Upper lobe of left lung (tissue), 6 donors: ENCODE results near the gene PTBP3. TPM values are rescaled to one million over a fixed set of nuclear protein-coding genes. Genes with fewer than 3 reads are reported as not detected.

Experiments
- ATAC-seq, 2 donors: fragments of 200-7000 bp; cut with Tn5 transposase; one replicate each; pipeline ENCODE4 v1.9.1; 2022; ENCODE audit warnings: mild to moderate bottlenecking in 2 of 2, moderate library complexity in 2 of 2; ENCODE audit not compliant: low FRiP score in 2 of 2
- DNase-seq, 2 donors: peaks; one replicate each; pipeline ENCODE4 v3.0.0-alpha.2; 2019 to 2020
- H3K27ac ChIP-seq, 4 donors: fragments of 200-600 bp; sonication (generic); one replicate each; pipeline ENCODE4 v1.5.1; 2016 to 2019
- H3K27me3 ChIP-seq, 4 donors: fragments of 200-600 bp; sonication (generic); one replicate each; pipeline ENCODE4 v1.5.1; 2017 to 2019
- H3K36me3 ChIP-seq, 4 donors: fragments of 200-600 bp; sonication (generic); one replicate each; pipeline ENCODE4 v1.5.1; 2016 to 2019
- H3K4me1 ChIP-seq, 4 donors: fragments of 200-600 bp; sonication (generic); one replicate each; pipeline ENCODE4 v1.5.1; 2018 to 2019
- H3K4me3 ChIP-seq, 4 donors: fragments of 200-600 bp; sonication (generic); one replicate each; pipeline ENCODE4 v1.5.1; 2017 to 2019; ENCODE audit warnings: mild to moderate bottlenecking in 2 of 4, moderate library complexity in 1 of 4
- H3K9me3 ChIP-seq, 4 donors: fragments of 200-600 bp; sonication (generic); one replicate each; pipeline ENCODE4 v1.5.1; 2018 to 2019
- EP300 ChIP-seq, 4 donors: sonication (generic); formaldehyde crosslinking; IDR thresholded peaks; one replicate each; pipeline ENCODE4 v1.5.1; 2017; ENCODE audit warnings: antibody characterized with exemption in 4 of 4, control low read depth in 2 of 4
- POLR2A ChIP-seq, 4 donors: fragments of 450-650 bp; IDR thresholded peaks; one replicate each; pipeline ENCODE4 v1.5.1; 2016 to 2017; ENCODE audit warnings: antibody characterized with exemption in 4 of 4, mild to moderate bottlenecking in 2 of 4
- POLR2AphosphoS5 ChIP-seq, 2 donors: sonication (generic); formaldehyde crosslinking; IDR thresholded peaks; one replicate each; pipeline ENCODE4 v1.5.1; 2017; ENCODE audit warnings: antibody characterized with exemption in 2 of 2
- WGBS, 2 donors: methylation state at CpG; one replicate each; pipeline ENCODE4 v1.1.5; 2017 to 2018; 5-methylcytosine and 5-hydroxymethylcytosine counted together
- total RNA-seq, 6 donors: library from RNA; depleted of rRNA in 4 of 6; stranded (reverse); fragments of >200 nt in 4 of 6; gene quantifications; one replicate each; pipeline versions ENCODE4 v1.1.0 to v1.2.1, GENCODE V29; 2016 to 2021
- TF ChIP-seq, protein P1 (sequence below), 6 experiments: fragments of 450-650 bp in 4 of 6; fragments of 200-600 bp in 2 of 6; sonication (generic) in 2 of 6; IDR thresholded peaks; one replicate each; pipeline ENCODE4 v1.5.1; 2016 to 2019; ENCODE audit warnings: antibody characterized with exemption in 6 of 6
- donor health status: DM: no; HTN: no; CAD: no; lungs with moderate emphysema.
- donor health status: DM: no; HTN: yes; CAD: no; lungs with severe emphysema.

PTBP3 gene
- total RNA-seq, 6 donors from 2014 or later: 34.6 to 88.5 (median 74.4) TPM

DNA sequence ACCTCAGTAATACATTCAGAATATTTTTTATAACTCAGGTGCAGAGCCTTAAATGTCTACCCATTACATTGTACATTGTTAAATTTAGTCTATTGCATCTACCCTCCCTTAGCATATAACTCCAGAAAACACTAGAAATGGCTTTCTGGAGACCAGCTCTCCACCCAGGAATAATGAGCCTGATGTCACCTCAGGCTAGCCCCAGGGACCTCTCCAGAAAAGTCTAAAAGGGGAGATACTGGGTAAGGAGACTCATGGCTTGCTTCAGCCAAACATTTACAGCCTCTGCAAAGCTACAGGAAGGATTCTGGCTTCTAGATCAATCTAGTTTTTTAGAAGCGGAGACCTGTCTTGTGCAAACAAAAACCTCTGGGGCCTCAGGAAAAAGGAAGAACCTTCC is 144.5 kb downstream of the PTBP3 start:
- ATAC-seq: no peak
- 81 to 86% methylated on average over 1 of the region's 1 CpG for WGBS, 2 donors
- Histone ChIP-seq H3K4me1 (no peaks in the 10 kb centered on the region), H3K4me3 (no peak overlapping the region), H3K27ac (no peak overlapping the region), H3K9me3 (no peaks in the 10 kb centered on the region), H3K36me3 (no peaks in the 10 kb centered on the region), H3K27me3 (no peaks in the 10 kb centered on the region)
- TF ChIP-seq POLR2AphosphoS5 (IDR thresholded peaks at IDR 0.05) (no peak), POLR2A (IDR thresholded peaks at IDR 0.05) (no peak), EP300 (IDR thresholded peaks at IDR 0.05) (no peak)
- TF ChIP-seq, protein P1, sequence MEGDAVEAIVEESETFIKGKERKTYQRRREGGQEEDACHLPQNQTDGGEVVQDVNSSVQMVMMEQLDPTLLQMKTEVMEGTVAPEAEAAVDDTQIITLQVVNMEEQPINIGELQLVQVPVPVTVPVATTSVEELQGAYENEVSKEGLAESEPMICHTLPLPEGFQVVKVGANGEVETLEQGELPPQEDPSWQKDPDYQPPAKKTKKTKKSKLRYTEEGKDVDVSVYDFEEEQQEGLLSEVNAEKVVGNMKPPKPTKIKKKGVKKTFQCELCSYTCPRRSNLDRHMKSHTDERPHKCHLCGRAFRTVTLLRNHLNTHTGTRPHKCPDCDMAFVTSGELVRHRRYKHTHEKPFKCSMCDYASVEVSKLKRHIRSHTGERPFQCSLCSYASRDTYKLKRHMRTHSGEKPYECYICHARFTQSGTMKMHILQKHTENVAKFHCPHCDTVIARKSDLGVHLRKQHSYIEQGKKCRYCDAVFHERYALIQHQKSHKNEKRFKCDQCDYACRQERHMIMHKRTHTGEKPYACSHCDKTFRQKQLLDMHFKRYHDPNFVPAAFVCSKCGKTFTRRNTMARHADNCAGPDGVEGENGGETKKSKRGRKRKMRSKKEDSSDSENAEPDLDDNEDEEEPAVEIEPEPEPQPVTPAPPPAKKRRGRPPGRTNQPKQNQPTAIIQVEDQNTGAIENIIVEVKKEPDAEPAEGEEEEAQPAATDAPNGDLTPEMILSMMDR (IDR thresholded peaks at IDR 0.05): no peak
- DNase-seq: no peak

DNA sequence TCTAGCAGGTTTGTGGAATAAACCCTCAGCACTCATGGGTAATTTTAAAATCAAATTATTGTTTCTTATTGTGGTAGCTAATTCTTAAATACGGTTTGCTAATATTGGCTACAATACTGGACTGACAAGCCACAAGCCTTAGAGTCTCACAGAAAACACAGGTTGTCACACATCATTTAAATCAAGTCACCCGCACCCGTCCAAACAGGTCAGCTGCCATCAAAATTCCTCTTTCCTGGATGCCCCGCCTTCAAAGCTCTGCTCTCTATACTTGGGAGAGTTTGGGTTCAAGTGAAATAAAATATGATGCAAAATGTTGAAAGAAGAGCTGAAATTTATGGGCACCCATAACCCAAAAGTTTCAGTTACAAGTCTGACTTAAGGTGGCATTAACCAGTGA is 146.0 kb downstream of the PTBP3 start:
- Histone ChIP-seq H3K4me1 (no peaks in the 10 kb centered on the region), H3K36me3 (no peaks in the 10 kb centered on the region), H3K27ac (no peak overlapping the region), H3K9me3 (no peaks in the 10 kb centered on the region), H3K4me3 (no peak overlapping the region), H3K27me3 (no peaks in the 10 kb centered on the region)
- no peak for DNase-seq
- TF ChIP-seq POLR2A (IDR thresholded peaks at IDR 0.05) (no peak), POLR2AphosphoS5 (IDR thresholded peaks at IDR 0.05) (no peak), EP300 (IDR thresholded peaks at IDR 0.05) (no peak)
- TF ChIP-seq, protein P1 (IDR thresholded peaks at IDR 0.05): no peak
- no peak for ATAC-seq
- 84 to 86% methylated on average over 4 of the region's 4 CpGs for WGBS, 2 donors

DNA sequence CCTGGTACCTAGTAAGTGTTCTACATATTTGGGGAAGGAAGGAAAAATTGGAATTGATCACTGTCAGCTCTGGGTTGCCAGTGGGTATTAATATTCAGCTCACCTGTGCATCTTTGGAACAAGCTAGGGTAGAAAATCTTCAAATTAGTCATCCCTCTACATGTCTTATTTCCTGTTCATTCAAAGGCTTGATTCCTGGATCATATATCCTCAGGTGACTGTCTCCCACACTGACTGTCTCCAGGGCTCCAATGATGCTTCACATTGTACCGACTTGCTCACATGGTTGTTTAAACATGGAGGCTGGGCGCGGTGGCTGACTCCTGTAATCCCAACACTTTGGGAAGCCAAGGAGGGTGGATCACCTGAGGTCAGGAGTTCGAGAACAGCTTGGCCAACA is 146.7 kb downstream of the PTBP3 start:
- ATAC-seq: no peak
- Histone ChIP-seq H3K27ac (no peak overlapping the region), H3K4me1 (no peaks in the 10 kb centered on the region), H3K27me3 (no peaks in the 10 kb centered on the region), H3K4me3 (no peak overlapping the region), H3K9me3 (no peaks in the 10 kb centered on the region), H3K36me3 (no peaks in the 10 kb centered on the region)
- no peak for DNase-seq
- 89 to 96% methylated on average over 4 of the region's 4 CpGs for WGBS, 2 donors
- TF ChIP-seq EP300 (IDR thresholded peaks at IDR 0.05) (no peak), POLR2A (IDR thresholded peaks at IDR 0.05) (no peak)

DNA sequence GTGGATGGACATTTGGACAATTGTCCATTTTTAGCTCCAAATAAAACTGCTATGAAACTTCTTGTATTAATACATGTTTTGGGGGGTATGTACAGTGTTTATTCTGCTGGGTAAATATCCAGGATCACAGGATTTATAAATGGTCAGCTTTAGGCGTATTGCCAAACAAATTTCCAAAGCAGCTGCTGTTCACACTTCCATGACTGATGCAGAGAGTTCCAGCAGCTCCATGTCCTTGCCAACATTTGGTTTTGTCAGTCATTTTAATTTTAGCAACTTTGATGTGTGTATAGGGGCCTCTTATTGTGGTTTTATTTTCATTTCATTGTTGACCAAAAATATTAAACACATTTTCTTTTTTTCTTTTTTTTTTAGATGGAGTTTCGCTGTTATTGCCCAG is 148.5 kb downstream of the PTBP3 start:
- Histone ChIP-seq H3K27me3 (no peaks in the 10 kb centered on the region), H3K27ac (no peak overlapping the region), H3K4me1 (peaks cover 0 to 15% (median 8%) of the 10 kb centered on the region in 4 donors), H3K36me3 (no peaks in the 10 kb centered on the region), H3K9me3 (no peaks in the 10 kb centered on the region), H3K4me3 (no peak overlapping the region)
- DNase-seq (no peak), ATAC-seq (no peak)
- 90% methylated on average over 2 of the region's 2 CpGs for WGBS, 2 donors
- no peak for TF ChIP-seq POLR2A (IDR thresholded peaks at IDR 0.05)

DNA sequence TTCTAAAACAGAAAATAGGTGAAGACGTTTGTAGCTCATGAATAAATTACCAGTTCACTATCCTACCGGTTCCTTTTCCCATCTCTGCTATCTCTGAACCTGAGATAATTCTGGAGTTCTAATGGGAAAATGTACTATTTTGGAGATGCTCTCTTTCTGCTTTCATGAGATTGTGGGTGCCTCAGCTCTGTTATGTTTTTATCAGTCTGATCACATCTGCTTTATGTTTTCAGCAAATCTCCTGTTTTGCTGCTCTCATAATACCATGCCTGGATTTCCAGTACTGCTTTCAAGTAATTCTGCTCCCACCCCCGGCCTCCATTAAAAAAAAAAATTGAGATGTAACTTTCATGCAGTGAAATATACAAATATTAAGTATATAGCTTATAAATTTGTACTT is 149.2 kb downstream of the PTBP3 start:
- Histone ChIP-seq H3K4me3 (no peak overlapping the region), H3K36me3 (no peaks in the 10 kb centered on the region), H3K4me1 (peaks cover 0 to 15% (median 8%) of the 10 kb centered on the region in 4 donors), H3K27ac (no peak overlapping the region), H3K27me3 (no peaks in the 10 kb centered on the region), H3K9me3 (no peaks in the 10 kb centered on the region)
- TF ChIP-seq POLR2AphosphoS5 (IDR thresholded peaks at IDR 0.05): no peak
- no peak for TF ChIP-seq POLR2A (IDR thresholded peaks at IDR 0.05)
- no peak for TF ChIP-seq EP300 (IDR thresholded peaks at IDR 0.05)
- TF ChIP-seq, protein P1 (IDR thresholded peaks at IDR 0.05): no peak
- 85 to 86% methylated on average over 3 of the region's 3 CpGs for WGBS, 2 donors
- no peak for ATAC-seq
- no peak for DNase-seq

DNA sequence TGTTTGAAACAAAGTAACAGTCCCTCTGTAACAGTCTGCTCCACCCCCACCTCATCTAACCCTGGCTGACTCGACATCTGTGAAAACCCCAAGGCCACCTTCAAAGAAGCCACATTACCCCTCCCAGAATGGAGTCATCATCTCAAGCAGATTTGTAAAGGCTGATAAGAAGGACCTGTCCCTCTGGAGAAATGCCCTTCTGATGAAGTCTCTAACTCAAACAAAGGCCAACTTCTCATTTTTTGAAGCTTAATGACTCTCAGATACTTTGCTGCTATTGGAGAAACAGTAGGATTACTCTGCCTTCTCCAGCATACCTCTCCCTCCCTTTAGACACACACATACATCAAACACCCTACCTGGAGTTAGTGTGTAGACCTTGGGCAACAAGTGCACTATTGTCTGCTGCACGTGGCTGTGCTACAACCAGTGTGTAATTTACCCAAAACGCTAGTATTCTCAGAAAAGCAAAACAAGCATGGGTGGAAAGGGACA is 153.0 kb downstream of the PTBP3 start:
- DNase-seq: no peak
- ATAC-seq: no peak
- WGBS, 2 donors: 23 to 30% methylated on average over 3 of the region's 3 CpGs
- Histone ChIP-seq H3K4me3 (no peak overlapping the region), H3K36me3 (no peaks in the 10 kb centered on the region), H3K9me3 (no peaks in the 10 kb centered on the region), H3K27ac (no peak overlapping the region), H3K27me3 (no peaks in the 10 kb centered on the region), H3K4me1 (peaks cover 3 to 23% (median 10%) of the 10 kb centered on the region in 4 donors)
- TF ChIP-seq, protein P1 (IDR thresholded peaks at IDR 0.05): no peak
- TF ChIP-seq POLR2AphosphoS5 (IDR thresholded peaks at IDR 0.05) (no peak), POLR2A (IDR thresholded peaks at IDR 0.05) (no peak), EP300 (IDR thresholded peaks at IDR 0.05) (no peak)
